ENCODE data around the gene AKT1.

DNA sequence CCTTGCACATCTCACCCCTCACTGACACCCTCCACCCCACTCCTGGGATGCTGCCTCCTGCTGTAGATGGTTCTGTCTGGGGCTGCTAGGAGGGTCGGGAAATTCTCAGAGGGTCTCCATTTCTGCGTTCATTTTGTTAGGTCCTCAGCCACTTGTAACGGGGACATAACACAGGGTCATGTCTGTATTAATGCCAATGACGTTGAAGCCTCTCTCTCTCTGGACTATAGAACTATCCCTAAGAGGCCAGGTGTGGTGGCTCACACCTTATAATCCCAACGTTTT, 28.0 kb downstream of the AKT1 start:
- no peak for TF ChIP-seq POLR2A (IDR thresholded peaks at IDR 0.05; ENCODE audit: low read length)
- no peak for TF ChIP-seq GATA1 (IDR thresholded peaks at IDR 0.05; ENCODE audit: low read depth, low read length)
